ENCODE results near the gene SLC29A1. TPM values are rescaled to one million over a fixed set of nuclear protein-coding genes. Genes with fewer than 3 reads are reported as not detected.

SLC29A1 gene
- polyA plus RNA-seq, 2 of the 4 experiments (the other 2 are of a cell fraction): 45.6 to 72.3 TPM

DNA sequence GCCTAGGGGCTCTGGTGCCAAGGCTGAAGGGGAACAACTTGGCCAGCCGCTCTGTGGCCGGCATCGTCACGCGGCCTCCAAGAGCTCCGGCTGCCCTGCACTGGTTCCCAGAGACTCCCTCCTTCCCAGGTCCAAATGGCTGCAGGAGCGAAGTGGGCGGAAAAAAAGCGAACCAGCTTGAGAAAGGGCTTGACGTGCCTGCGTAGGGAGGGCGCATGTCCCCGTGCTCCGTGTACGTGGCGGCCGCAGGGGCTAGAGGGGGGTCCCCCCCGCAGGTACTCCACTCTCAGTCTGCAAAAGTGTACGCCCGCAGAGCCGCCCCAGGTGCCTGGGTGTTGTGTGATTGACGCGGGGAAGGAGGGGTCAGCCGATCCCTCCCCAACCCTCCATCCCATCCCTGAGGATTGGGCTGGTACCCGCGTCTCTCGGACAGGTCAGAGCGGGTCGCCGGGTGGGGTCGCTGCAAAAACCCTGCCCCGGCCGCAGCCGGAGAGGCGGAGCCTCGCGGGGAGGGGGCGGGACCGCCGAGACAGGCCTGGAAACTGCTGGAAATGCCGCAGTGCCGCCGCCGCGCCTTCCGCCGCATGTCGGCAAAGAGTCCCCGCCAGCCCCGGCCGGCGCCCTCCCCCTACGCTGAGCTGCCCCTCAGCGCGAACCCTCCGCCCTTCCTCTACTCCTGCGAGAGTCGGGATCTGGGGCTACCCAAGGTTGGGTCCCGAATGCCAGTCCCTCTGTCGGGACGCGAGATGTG is 22.7 kb downstream of the SLC29A1 start (continued):
- TF ChIP-seq, protein P1, sequence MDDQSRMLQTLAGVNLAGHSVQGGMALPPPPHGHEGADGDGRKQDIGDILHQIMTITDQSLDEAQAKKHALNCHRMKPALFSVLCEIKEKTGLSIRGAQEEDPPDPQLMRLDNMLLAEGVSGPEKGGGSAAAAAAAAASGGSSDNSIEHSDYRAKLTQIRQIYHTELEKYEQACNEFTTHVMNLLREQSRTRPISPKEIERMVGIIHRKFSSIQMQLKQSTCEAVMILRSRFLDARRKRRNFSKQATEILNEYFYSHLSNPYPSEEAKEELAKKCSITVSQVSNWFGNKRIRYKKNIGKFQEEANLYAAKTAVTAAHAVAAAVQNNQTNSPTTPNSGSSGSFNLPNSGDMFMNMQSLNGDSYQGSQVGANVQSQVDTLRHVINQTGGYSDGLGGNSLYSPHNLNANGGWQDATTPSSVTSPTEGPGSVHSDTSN (IDR thresholded peaks at IDR 0.05): peak; percentile 88
- no peak for TF ChIP-seq ZSCAN20 (CRISPR knock-in tag; IDR thresholded peaks at IDR 0.05)
- no peak for TF ChIP-seq GATA3 (IDR thresholded peaks at IDR 0.05; ENCODE audit: borderline replicate concordance)
- TF ChIP-seq, protein P2, sequence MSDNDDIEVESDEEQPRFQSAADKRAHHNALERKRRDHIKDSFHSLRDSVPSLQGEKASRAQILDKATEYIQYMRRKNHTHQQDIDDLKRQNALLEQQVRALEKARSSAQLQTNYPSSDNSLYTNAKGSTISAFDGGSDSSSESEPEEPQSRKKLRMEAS (IDR thresholded peaks at IDR 0.05): peak; percentile 56
- TF ChIP-seq ZNF302 (CRISPR knock-in tag; IDR thresholded peaks at IDR 0.05): no peak
- TF ChIP-seq, protein P3, sequence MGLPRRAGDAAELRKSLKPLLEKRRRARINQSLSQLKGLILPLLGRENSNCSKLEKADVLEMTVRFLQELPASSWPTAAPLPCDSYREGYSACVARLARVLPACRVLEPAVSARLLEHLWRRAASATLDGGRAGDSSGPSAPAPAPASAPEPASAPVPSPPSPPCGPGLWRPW (IDR thresholded peaks at IDR 0.05): no peak
- peak; percentile 46; the same call in 1 of the 2 replicates for TF ChIP-seq POLR2A (IDR thresholded peaks at IDR 0.05; ENCODE audit: low read length)
- no peak for TF ChIP-seq NFE2L2 (conservative IDR thresholded peaks at IDR 0.05; ENCODE audit: low read length)

DNA sequence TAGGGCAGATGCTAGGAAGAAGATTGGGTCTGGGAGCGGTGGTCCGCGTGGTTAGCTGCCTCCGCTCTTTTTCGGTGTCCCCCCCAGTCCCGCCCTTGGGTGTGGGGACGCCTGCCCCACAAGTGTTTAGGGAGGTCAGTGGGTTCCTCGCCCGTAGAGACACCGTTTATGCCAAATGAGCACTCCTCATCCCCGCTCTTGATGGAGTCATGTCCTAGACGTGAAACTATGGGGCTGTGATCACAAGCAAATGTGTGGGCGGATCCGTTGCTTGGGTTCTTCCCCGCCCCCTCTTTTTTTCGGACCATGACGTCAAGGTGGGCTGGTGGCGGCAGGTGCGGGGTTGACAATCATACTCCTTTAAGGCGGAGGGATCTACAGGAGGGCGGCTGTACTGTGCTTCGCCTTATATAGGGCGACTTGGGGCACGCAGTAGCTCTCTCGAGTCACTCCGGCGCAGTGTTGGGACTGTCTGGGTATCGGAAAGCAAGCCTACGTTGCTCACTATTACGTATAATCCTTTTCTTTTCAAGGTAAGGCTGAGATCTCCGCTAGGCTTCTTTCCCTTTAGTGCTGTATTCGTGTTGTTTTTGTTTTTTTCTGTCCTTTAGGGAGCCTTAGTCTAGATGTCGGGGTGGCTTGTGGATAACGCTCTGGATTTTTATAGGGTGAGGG is 23.4 kb downstream of the SLC29A1 start, which contains the start of gene HSP90AB1:
HSP90AB1 (plus strand) TSS at position 439 of the 675 bp plus-strand sequence. CDS start 1,529 bp downstream, outside the sequence.
- peaks cover 38% of the 10 kb centered on the region for H3K4me1 ChIP-seq
- CTCF ChIA-PET: interaction anchor here (1.3 to 7.8 kb wide), 7 partner anchors 9 to 74 kb away, joined by 4 to 56 read pairs (median 11); partner anchors contain the start of gene SLC35B2
- H3K27ac ChIP-seq: peak within 1 kb of the TSS; percentile 95 to 99
- peak within 1 kb of the TSS; percentile 90 for H3K4me3 ChIP-seq
- peak within 1 kb of the TSS; percentile 99 for H3K4me2 ChIP-seq
- POLR2A ChIA-PET: interaction anchor here (0.5 to 3.2 kb wide), 18 partner anchors 8 to 617 kb away, joined by 3 to 38 read pairs (median 5); partner anchors contain the start of genes CDC5L, MRPL14, SLC29A1 and SLC35B2
- ATAC-seq: peak; percentile 68 to 77
- peak; percentile 72 to 99 for DNase-seq (ENCODE audit: low read depth in 1 of 2, low spot score in 1 of 2)
- WGBS (ENCODE audit: missing lambda C conversion rate): 2% methylated on average over 22 of the region's 34 CpGs
- no peaks in the 10 kb centered on the region for H3K9me3 ChIP-seq
- no peak for FAIRE-seq
- TF ChIP-seq CBX2 (IDR thresholded peaks at IDR 0.05; ENCODE audit: borderline replicate concordance, low read depth) (no peak), TFCP2L1 (CRISPR knock-in tag; IDR thresholded peaks at IDR 0.05) (no peak), FOXS1 (CRISPR knock-in tag; IDR thresholded peaks at IDR 0.05) (no peak), FOSB (CRISPR knock-in tag; IDR thresholded peaks at IDR 0.05) (no peak), MAFK (IDR thresholded peaks at IDR 0.05; ENCODE audit: partially characterized antibody) (no peak), JUN (IDR thresholded peaks at IDR 0.05) (peak; percentile 90 to 97), ZSCAN20 (CRISPR knock-in tag; IDR thresholded peaks at IDR 0.05) (no peak), KDM1A (IDR thresholded peaks at IDR 0.05; ENCODE audit: low read depth) (no peak), HDAC2 (IDR thresholded peaks at IDR 0.05) (no peak), JUNB (IDR thresholded peaks at IDR 0.05) (no peak), EHMT2 (IDR thresholded peaks at IDR 0.05; ENCODE audit: low read depth) (no peak), RFX5 (IDR thresholded peaks at IDR 0.05) (no peak), NR3C1 (IDR thresholded peaks at IDR 0.05) (no peak), FOSL2 (IDR thresholded peaks at IDR 0.05) (no peak), FOSL2 (CRISPR knock-in tag; IDR thresholded peaks at IDR 0.05) (0 out of 2 replicates have a peak, but pooled peaks have one; percentile 11), NFE2L2 (conservative IDR thresholded peaks at IDR 0.05; ENCODE audit: low read length) (no peak; the same call in 1 of the 2 replicates), HEYL (CRISPR knock-in tag; IDR thresholded peaks at IDR 0.05) (no peak), HOXA7 (CRISPR knock-in tag; IDR thresholded peaks at IDR 0.05) (peak; percentile 43; the same call in 1 of the 2 replicates), GATA3 (IDR thresholded peaks at IDR 0.05; ENCODE audit: borderline replicate concordance) (no peak)
- TF ChIP-seq, protein P4, sequence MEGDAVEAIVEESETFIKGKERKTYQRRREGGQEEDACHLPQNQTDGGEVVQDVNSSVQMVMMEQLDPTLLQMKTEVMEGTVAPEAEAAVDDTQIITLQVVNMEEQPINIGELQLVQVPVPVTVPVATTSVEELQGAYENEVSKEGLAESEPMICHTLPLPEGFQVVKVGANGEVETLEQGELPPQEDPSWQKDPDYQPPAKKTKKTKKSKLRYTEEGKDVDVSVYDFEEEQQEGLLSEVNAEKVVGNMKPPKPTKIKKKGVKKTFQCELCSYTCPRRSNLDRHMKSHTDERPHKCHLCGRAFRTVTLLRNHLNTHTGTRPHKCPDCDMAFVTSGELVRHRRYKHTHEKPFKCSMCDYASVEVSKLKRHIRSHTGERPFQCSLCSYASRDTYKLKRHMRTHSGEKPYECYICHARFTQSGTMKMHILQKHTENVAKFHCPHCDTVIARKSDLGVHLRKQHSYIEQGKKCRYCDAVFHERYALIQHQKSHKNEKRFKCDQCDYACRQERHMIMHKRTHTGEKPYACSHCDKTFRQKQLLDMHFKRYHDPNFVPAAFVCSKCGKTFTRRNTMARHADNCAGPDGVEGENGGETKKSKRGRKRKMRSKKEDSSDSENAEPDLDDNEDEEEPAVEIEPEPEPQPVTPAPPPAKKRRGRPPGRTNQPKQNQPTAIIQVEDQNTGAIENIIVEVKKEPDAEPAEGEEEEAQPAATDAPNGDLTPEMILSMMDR (IDR thresholded peaks at IDR 0.05): no peak
- TF ChIP-seq, protein P1 (IDR thresholded peaks at IDR 0.05): peak; percentile 92
- TF ChIP-seq, protein P5, sequence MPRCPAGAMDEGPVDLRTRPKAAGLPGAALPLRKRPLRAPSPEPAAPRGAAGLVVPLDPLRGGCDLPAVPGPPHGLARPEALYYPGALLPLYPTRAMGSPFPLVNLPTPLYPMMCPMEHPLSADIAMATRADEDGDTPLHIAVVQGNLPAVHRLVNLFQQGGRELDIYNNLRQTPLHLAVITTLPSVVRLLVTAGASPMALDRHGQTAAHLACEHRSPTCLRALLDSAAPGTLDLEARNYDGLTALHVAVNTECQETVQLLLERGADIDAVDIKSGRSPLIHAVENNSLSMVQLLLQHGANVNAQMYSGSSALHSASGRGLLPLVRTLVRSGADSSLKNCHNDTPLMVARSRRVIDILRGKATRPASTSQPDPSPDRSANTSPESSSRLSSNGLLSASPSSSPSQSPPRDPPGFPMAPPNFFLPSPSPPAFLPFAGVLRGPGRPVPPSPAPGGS (IDR thresholded peaks at IDR 0.05): peak; percentile 98
- TF ChIP-seq, protein P6, sequence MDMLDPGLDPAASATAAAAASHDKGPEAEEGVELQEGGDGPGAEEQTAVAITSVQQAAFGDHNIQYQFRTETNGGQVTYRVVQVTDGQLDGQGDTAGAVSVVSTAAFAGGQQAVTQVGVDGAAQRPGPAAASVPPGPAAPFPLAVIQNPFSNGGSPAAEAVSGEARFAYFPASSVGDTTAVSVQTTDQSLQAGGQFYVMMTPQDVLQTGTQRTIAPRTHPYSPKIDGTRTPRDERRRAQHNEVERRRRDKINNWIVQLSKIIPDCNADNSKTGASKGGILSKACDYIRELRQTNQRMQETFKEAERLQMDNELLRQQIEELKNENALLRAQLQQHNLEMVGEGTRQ (IDR thresholded peaks at IDR 0.05): no peak
- TF ChIP-seq, protein P7, sequence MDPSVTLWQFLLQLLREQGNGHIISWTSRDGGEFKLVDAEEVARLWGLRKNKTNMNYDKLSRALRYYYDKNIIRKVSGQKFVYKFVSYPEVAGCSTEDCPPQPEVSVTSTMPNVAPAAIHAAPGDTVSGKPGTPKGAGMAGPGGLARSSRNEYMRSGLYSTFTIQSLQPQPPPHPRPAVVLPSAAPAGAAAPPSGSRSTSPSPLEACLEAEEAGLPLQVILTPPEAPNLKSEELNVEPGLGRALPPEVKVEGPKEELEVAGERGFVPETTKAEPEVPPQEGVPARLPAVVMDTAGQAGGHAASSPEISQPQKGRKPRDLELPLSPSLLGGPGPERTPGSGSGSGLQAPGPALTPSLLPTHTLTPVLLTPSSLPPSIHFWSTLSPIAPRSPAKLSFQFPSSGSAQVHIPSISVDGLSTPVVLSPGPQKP (IDR thresholded peaks at IDR 0.05; ENCODE audit: low read depth, low read length): no peak
- TF ChIP-seq, protein P8, sequence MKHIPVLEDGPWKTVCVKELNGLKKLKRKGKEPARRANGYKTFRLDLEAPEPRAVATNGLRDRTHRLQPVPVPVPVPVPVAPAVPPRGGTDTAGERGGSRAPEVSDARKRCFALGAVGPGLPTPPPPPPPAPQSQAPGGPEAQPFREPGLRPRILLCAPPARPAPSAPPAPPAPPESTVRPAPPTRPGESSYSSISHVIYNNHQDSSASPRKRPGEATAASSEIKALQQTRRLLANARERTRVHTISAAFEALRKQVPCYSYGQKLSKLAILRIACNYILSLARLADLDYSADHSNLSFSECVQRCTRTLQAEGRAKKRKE (CRISPR knock-in tag; IDR thresholded peaks at IDR 0.05; ENCODE audit: low read depth): no peak
